Transverse colon (tissue), 4 donors: ENCODE measurements around the gene PHLDB2. TPM values are rescaled to one million over a fixed set of nuclear protein-coding genes. Genes with fewer than 3 reads are reported as not detected.

Experiments used
- DNase-seq: peaks from one replicate; pipeline ENCODE4 v3.0.0-alpha.2; 2019
- H3K27ac ChIP-seq, 4 donors: fragments of 200-600 bp; sonication (generic); 2 replicates each; pipeline ENCODE4 v1.5.1; 2016 to 2018; ENCODE audit warnings: inconsistent platforms in 4 of 4
- H3K27me3 ChIP-seq: fragments of 200-600 bp; sonication (generic); 2 replicates; pipeline ENCODE4 v1.5.1; 2017; ENCODE audit warnings: inconsistent platforms
- H3K36me3 ChIP-seq, 4 donors: fragments of 200-600 bp; sonication (generic); 2 replicates each; pipeline ENCODE4 v1.5.1; 2017 to 2019; ENCODE audit warnings: inconsistent platforms in 4 of 4
- H3K4me1 ChIP-seq, 4 donors: fragments of 200-600 bp; sonication (generic); 2 replicates each; pipeline ENCODE4 v1.5.1; 2017 to 2020; ENCODE audit warnings: inconsistent platforms in 4 of 4
- H3K4me3 ChIP-seq, 4 donors: fragments of 200-600 bp; sonication (generic); 1 replicate in 1 of 4; 2 replicates in 3 of 4; pipeline versions ENCODE4 v1.5.1 to v1.6.1; 2017 to 2019; ENCODE audit warnings: inconsistent platforms in 4 of 4
- H3K9me3 ChIP-seq, 2 donors: fragments of 200-600 bp; sonication (generic); 2 replicates each; pipeline ENCODE4 v1.5.1; 2017 to 2019; ENCODE audit warnings: inconsistent platforms in 2 of 2
- EP300 ChIP-seq: sonication (generic); formaldehyde crosslinking; IDR thresholded peaks from one replicate; pipeline ENCODE4 v1.6.1; 2017; ENCODE audit warnings: antibody characterized with exemption, low read depth
- POLR2A ChIP-seq: fragments of 450-650 bp; IDR thresholded peaks from one replicate; pipeline ENCODE4 v1.6.1; 2016; ENCODE audit warnings: antibody characterized with exemption, mild to moderate bottlenecking, moderate library complexity
- POLR2AphosphoS5 ChIP-seq, 3 donors: sonication (generic); formaldehyde crosslinking; IDR thresholded peaks; one replicate each; pipeline ENCODE4 v1.6.1; 2016; ENCODE audit warnings: antibody characterized with exemption in 3 of 3
- WGBS, 2 donors: methylation state at CpG; one replicate each; pipeline ENCODE4 v1.1.5; 2018; ENCODE audit warnings: low coverage in 1 of 2; 5-methylcytosine and 5-hydroxymethylcytosine counted together
- in situ Hi-C, 4 donors: fragments of 200-750 bp; cut with MboI; loops; one replicate each; pipeline versions ENCODE4 v1.15.0 to v1.15.1; 2017; ENCODE audit warnings: low sequenced_read_pairs in 3 of 4, low pct_ligation_motif_present in 1 of 4, low pct_unique_long_range_greater_than_20kb in 1 of 4
- intact Hi-C: fragments of 100-400 bp; cut with DNase I; formaldehyde crosslinking; loops from one replicate; pipeline ENCODE4 v1.15.1; 2023; ENCODE audit warnings: low total_unique reads
- total RNA-seq, 4 donors: library from RNA; depleted of rRNA; stranded (reverse); fragments of >200 nt; gene quantifications; one replicate each; pipeline ENCODE4 v1.1.0, GENCODE V29; 2016
- TF ChIP-seq, protein P1 (sequence below), 5 experiments: fragments of 200-600 bp in 3 of 5; fragments of 450-650 bp in 2 of 5; sonication (generic) in 3 of 5; IDR thresholded peaks; 1 replicate in 2 of 5; 2 replicates in 3 of 5; pipeline ENCODE4 v1.5.1; 2016 to 2017; ENCODE audit warnings: antibody characterized with exemption in 5 of 5, inconsistent platforms in 3 of 5, mild to moderate bottlenecking in 2 of 5, moderate library complexity in 1 of 5

PHLDB2 gene
- total RNA-seq, 4 donors from 2014 or later: 20.3 to 43.8 (median 24.5) TPM

GRCh38 chr3:111837112-111837511, 22.0 kb upstream of the PHLDB2 start:
- no peak for DNase-seq
- in situ Hi-C loops: no loop called here
- intact Hi-C loops: no loop called here
- Histone ChIP-seq H3K27ac (no peak overlapping the region), H3K36me3 (no peaks in the 10 kb centered on the region), H3K4me1 (no peaks in the 10 kb centered on the region), H3K4me3 (no peak overlapping the region), H3K9me3 (no peaks in the 10 kb centered on the region), H3K27me3 (no peaks in the 10 kb centered on the region)
- TF ChIP-seq POLR2AphosphoS5 (IDR thresholded peaks at IDR 0.05): no peak
- no peak for TF ChIP-seq EP300
- TF ChIP-seq, protein P1, sequence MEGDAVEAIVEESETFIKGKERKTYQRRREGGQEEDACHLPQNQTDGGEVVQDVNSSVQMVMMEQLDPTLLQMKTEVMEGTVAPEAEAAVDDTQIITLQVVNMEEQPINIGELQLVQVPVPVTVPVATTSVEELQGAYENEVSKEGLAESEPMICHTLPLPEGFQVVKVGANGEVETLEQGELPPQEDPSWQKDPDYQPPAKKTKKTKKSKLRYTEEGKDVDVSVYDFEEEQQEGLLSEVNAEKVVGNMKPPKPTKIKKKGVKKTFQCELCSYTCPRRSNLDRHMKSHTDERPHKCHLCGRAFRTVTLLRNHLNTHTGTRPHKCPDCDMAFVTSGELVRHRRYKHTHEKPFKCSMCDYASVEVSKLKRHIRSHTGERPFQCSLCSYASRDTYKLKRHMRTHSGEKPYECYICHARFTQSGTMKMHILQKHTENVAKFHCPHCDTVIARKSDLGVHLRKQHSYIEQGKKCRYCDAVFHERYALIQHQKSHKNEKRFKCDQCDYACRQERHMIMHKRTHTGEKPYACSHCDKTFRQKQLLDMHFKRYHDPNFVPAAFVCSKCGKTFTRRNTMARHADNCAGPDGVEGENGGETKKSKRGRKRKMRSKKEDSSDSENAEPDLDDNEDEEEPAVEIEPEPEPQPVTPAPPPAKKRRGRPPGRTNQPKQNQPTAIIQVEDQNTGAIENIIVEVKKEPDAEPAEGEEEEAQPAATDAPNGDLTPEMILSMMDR (IDR thresholded peaks at IDR 0.05): no peak
- TF ChIP-seq POLR2A: no peak
- 52 to 54% methylated on average over 3 of the region's 3 CpGs for WGBS, 2 donors

DNA sequence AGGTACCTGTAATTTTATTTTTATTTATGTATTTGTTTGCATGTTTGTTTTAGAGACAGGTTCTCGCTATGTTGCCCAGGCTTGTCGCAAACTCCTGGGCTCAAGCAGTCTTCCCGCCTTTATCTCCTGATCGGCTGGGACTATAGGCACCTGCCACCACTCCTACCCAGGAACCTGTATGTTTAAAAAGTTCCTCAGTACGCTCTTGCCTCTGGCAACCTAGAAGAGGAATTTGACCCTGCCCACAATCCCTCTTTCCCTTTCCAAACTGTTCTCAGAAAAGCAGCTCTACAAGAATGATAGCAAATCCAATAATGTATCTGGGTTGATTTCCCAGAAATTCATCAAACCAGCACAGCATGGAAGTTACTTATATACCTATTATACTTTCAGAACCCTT, 20.9 kb upstream of the PHLDB2 start:
- Histone ChIP-seq H3K4me1 (no peaks in the 10 kb centered on the region), H3K27me3 (no peaks in the 10 kb centered on the region), H3K36me3 (no peaks in the 10 kb centered on the region), H3K9me3 (no peaks in the 10 kb centered on the region), H3K4me3 (no peak overlapping the region), H3K27ac (no peak overlapping the region)
- TF ChIP-seq POLR2A: no peak
- no peak for TF ChIP-seq POLR2AphosphoS5 (IDR thresholded peaks at IDR 0.05)
- no peak for TF ChIP-seq EP300
- TF ChIP-seq, protein P1 (IDR thresholded peaks at IDR 0.05): no peak
- in situ Hi-C loops (no loop called here), intact Hi-C loops (no loop called here)
- no peak for DNase-seq
- WGBS, 2 donors: 93 to 94% methylated on average over 5 of the region's 5 CpGs

- Histone ChIP-seq H3K27ac (no peak overlapping the region), H3K27me3 (no peaks in the 10 kb centered on the region), H3K9me3 (no peaks in the 10 kb centered on the region), H3K4me3 (no peak overlapping the region), H3K36me3 (no peaks in the 10 kb centered on the region), H3K4me1 (no peaks in the 10 kb centered on the region)
- intact Hi-C loops: no loop called here
- WGBS, 2 donors: 82 to 88% methylated on average over 1 of the region's 1 CpG
- no peak for DNase-seq
- in situ Hi-C loops: no loop called here
- no peak for TF ChIP-seq EP300
- TF ChIP-seq, protein P1 (IDR thresholded peaks at IDR 0.05): no peak
- TF ChIP-seq POLR2AphosphoS5 (IDR thresholded peaks at IDR 0.05): no peak
- no peak for TF ChIP-seq POLR2A
Observed at GRCh38 chr3:111846039-111846438, 13.0 kb upstream of the PHLDB2 start.

- Histone ChIP-seq H3K27ac (no peak overlapping the region), H3K27me3 (no peaks in the 10 kb centered on the region), H3K9me3 (no peaks in the 10 kb centered on the region), H3K4me3 (no peak overlapping the region), H3K36me3 (no peaks in the 10 kb centered on the region), H3K4me1 (no peaks in the 10 kb centered on the region)
- WGBS, 2 donors: 35 to 55% methylated on average over 2 of the region's 2 CpGs
- in situ Hi-C loops: no loop called here
- intact Hi-C loops: no loop called here
- no peak for DNase-seq
- no peak for TF ChIP-seq EP300
- TF ChIP-seq POLR2AphosphoS5 (IDR thresholded peaks at IDR 0.05): no peak
- no peak for TF ChIP-seq POLR2A
- TF ChIP-seq, protein P1 (IDR thresholded peaks at IDR 0.05): no peak
Observed at GRCh38 chr3:111846717-111847116, 12.3 kb upstream of the PHLDB2 start.
